G401 (cell line): ENCODE results near the gene RFXANK. TPM values are rescaled to one million over a fixed set of nuclear protein-coding genes. Genes with fewer than 3 reads are reported as not detected.
A peak's percentile ranks its signal among the peaks of the same experiment; 100 is the strongest.
"Not testable (repeated sequence)": the region's sequence is repeated elsewhere in the genome, so short reads cannot be mapped to it uniquely, and the experiment has no call there.

ENCODE experiments used
- DNase-seq: peaks from one replicate; pipeline ENCODE4 v3.0.0-alpha.2; 2015; ENCODE audit warnings: low spot score
- in situ Hi-C: cut with HindIII; loops from 2 replicates; pipeline ENCODE4 v1.10.0; 2016; ENCODE audit warnings: low sequenced_read_pairs, mixed read lengths
- total RNA-seq: library from RNA; depleted of rRNA; stranded (reverse); fragments of >200 nt; shearing (Covaris generic); gene quantifications from 2 replicates; pipeline ENCODE4 v1.2.3, GENCODE V29; 2014

RFXANK gene
- total RNA-seq, 1 experiment from 2014 or later = 131 TPM

DNA sequence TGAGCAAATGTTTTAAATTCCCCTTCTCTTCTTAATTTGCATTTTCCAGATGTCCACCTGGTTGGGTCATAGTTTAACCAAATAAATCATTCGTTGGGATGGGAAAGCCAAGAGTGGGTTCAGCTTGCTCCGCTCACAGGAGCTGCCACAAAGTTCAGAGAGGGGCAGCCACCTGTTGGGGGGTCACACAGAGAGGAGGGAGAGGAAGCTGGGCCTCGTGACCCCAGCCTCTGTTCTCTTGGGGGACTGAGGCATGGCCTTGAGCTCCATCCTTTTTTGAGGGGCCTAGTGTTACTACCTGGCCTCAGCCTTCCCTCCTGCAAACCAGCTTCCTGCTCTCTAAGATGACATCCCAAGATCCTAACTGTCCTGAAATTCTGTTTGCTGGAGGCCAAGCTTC, 24.4 kb upstream of the RFXANK start:
- DNase-seq = no peak
- in situ Hi-C loops = no loop called here

- no peak for DNase-seq
- in situ Hi-C loops = no loop called here
Observed at GRCh38 chr19:19169236-19170052, 22.6 kb upstream of the RFXANK start.

DNA sequence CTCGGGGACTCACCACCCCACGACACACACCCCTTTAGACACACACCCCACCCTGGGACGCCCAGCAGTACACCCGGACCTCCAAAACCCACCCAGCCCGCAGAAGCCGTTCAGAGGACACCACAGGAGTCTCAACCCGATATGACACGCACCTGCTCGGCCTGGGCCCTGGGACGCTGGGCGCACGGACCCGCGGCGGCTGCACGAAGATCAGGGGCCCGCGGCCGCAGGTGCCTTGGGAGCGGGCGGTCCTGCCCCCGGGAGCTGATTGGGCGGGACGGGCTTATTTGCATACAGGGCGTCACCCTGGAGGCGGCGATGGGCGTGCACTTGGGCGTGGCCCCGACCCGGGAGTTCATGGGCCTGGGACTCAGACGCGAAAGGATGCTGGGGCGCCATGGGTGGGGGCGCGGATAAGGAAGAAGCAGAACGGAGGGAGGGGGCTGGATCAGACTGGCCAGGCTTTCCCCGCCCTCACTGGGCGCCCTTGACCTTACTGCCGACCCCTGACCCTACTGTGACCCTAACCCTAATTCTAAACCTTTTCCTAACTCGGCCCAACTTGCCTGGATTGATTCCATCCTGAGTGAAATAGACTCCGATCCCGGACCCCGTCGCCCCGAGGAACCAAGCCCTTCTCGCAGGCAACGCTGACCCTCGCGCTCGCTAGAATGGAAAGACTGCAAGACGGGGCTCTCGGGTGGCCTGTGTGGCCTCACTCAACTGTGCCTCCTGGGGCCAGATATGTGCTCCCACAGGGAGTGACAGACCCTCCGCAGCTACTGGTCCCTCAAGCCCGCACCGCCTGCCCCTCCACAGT, 21.8 kb upstream of the RFXANK start, which contains the start of gene MEF2B:
MEF2B (minus strand) TSS at position 211 of the 820 bp plus-strand sequence. CDS start 19,528 bp downstream, outside the sequence.
- in situ Hi-C loops = no loop called here
- peak; percentile 25 for DNase-seq

DNA sequence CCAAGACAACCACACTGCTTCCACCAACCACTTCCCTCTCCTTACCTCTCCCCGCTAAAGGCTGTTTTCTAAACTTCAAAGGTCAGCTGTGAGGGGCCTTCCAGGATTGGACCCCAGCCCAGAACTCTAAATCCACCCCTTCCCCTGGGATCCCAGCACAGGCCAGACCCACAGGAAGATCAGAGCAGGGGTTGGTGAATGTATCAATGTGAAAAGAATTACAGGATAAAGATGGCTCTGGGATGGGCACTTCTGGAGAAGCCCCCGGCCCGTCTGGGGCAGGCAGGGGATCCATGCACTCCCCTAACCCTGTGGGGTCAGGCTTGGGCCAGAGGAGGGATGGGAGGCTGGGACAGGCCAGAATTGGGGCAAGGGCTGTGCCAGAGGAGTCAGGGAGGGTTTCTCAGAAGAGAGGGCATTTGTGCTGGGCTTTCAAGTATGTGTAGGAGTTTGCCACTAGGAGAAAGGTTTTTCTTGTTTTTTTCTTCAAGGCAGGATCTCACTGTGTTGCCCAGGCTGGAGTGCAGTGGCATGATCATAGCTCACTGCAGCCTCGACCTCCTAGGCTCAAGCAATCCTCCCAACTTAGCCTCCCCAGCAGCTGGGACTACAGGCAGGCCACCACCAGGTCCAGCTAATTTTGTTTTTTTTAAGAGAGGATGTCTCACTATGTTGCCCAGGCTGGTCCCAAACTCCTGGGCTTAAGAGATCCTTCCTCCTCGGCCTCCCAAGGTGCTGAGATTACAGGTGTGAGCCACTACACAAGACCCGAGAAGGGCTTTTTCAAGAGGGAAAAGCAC, 21.0 kb upstream of the RFXANK start:
- no peak for DNase-seq
- in situ Hi-C loops = no loop called here

DNA sequence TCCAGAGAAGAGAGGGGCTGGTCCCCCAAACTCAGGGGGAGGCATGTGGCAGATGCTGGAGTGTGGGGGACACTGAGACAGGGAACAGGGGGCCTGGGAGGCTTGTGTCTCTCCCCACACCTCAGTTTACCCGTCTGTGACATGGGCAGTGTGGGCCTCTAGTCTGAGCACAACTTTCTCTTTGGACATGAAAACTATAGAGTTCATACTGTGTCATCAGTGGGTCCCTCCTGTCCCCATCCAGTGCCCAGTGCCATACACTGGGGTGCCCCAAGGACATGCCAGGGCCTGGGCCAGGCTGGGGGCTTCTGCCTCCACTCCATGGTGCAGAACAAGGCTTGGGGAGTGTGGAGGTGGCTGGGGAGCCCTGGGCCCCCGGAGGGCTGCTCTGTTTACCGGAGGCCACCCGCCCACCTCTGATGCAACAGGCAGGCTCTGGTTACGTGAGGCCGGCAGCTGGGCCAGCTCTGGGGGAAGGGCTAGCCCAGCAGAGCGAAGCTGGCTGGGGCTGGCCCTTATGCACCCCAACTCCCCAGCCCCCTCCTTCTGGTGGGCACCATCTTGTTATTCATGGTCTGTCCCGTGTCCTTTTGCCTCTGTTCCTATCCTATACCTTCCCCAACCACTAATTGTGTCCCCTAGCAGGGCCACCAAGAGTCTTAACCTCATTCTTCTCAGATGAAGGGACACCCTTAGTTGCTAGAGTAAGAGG, 20.1 kb upstream of the RFXANK start:
- DNase-seq = no peak
- in situ Hi-C loops = no loop called here

DNA sequence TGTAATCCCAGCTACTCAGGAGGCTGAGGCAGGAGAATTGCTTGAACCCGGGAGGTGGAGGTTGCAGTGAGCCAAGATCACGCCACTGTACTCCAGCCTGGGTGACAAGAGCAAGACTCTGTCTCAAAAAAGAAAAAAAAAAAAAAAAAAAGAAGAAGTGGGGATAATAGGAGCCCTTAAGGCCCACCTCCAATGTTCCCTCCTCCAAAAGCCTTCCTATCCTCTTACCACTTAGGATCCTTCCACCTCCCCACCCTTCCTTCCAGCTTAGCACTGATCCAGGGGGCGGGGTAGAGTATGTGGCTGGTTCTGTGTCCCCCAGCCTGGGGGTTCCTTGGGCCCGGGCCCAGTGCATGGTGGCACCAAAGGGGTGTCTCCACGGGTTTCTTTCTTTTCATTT, 18.8 kb upstream of the RFXANK start:
- in situ Hi-C loops, DNase-seq: not testable (repeated sequence)

DNA sequence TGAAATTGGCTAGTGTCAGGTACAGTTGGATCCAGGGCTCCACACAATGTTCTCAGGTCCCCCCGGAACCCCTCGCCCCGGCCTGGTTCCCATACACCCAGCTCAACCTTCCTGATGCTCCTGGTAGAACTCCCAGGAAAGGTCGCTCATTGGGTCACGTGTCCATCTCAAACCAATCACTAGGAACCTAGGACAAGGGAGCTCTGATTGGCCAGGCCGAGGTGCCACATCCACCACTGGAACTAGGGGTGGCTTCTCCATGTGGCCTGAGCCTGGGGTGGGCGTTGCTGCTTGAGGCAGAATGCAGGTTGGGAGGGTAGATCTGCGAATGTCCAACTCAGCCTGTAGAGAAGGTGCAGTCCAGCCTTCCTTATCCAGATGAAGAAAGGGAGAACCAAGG, 15.1 kb upstream of the RFXANK start:
- in situ Hi-C loops = no loop called here
- no peak for DNase-seq

GRCh38 chr19:19179548-19180441, 12.3 kb upstream of the RFXANK start:
- in situ Hi-C loops = no loop called here
- DNase-seq = no peak

- in situ Hi-C loops = no loop called here
- DNase-seq = no peak
Observed at GRCh38 chr19:19181488-19181998, 10.5 kb upstream of the RFXANK start.

- in situ Hi-C loops = no loop called here
- peak; percentile 19 for DNase-seq
Observed at GRCh38 chr19:19185853-19186740, 6.0 kb upstream of the RFXANK start.

DNA sequence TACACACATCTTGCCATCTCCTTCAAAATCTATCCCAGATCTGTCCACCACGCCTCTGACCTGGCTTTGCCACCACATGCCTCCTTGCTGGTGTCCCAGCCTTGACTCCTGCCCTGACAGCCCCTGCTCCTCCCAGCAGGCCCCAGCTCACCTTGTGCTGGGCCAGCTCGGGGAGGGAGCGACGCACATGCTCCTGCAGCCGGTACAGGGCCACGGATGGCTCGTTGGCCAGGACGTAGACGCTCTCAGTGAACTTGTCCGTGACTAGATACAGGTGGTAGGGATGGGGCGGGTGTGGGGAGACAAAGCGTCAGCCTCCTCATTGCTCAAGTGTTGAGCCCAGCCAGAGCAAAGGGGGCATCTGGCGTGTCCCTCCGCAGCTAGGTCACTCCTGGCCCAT, 5.3 kb upstream of the RFXANK start:
- DNase-seq = no peak
- in situ Hi-C loops = no loop called here

GRCh38 chr19:19191768-19192077, 335 bp upstream of the RFXANK start:
- in situ Hi-C loops = loop anchor here (10.0 kb wide), 1 partner anchor 63 kb away; no protein-coding TSS in a partner anchor

GRCh38 chr19:19192910-19193423, 909 bp downstream of the RFXANK start:
- no peak for DNase-seq
- in situ Hi-C loops = loop anchor here (10.0 kb wide), 1 partner anchor 62 kb away; no protein-coding TSS in a partner anchor

More at GRCh38 chr19:19191768-19192077, 335 bp upstream of the RFXANK start:
- no peak for DNase-seq

DNA sequence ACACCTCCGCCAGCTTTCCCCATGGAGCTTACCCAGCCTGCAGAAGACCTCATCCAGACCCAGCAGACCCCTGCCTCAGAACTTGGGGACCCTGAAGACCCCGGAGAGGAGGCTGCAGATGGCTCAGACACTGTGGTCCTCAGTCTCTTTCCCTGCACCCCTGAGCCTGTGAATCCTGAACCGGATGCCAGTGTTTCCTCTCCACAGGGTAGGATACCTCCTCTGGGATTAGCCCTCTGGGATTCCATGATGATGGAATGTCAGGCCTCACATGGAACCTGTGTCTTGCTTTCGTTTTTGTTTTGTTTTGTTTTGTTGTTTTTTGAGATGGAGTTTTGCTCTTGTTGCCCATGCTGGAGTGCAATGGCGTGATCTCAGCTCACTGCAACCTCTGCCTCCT, 1.9 kb downstream of the RFXANK start:
- in situ Hi-C loops = loop anchor here (10.0 kb wide), 1 partner anchor 61 kb away; no protein-coding TSS in a partner anchor

DNA sequence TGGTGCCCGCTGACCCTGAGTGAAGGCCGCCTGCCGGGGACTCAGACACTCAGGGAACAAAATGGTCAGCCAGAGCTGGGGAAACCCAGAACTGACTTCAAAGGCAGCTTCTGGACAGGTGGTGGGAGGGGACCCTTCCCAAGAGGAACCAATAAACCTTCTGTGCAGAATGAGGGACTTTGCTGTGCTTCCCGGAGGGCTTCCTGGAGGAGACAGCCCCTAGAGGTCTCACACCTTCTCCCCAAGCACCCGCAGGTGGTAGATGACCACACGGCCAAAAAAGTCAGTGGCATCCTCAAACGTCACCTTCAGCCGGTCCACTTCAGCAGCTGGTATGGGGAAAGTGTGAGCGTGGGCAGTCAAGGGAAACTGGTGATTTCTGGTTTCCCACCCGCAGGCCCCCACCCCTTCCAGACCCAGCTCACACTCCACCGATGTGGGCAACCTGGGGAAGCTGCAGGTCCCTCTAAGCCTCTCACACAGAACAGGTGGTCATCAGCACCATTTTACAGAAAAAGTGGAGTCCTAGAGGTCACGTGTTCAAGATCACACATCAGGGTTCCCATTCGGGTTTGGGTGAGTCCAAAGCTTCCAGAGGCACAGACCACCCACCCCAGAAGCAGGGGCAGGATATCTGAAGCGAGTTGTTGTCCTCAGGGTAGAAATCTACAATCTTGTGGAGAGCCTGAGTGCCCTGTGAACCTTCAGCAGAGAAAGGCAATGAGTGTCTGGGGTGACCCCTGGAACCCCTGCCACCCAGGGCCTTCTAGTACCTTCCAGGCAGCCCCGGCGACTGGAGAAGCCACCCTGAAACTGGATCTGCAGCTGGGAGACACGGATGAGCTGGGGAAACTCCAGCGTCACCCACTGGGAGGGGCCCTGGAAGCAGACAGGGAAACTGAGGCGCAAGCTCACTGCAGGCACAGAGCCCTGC, 9.9 kb downstream of the RFXANK start:
- no peak for DNase-seq
- in situ Hi-C loops = no loop called here

More for the DNA sequence above, 1.9 kb downstream of the RFXANK start:
- no peak for DNase-seq

DNA sequence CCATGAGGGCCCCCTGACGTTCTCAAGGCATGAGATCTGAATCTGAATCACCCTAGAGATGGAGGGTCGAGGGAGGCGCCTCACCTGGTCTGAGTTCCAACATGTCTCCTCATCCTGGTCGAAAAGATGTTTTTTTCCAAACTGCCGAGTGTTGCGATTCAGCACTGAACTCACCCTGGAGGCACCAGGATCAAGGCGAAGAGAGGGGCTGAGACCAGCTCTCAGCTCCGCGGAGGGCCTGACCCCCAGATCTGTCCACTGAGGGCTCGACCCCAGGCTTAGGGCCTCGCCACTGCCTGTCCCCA, 10.6 kb downstream of the RFXANK start:
- DNase-seq = peak; percentile 12
- in situ Hi-C loops = no loop called here
